NB4 (cell line): ENCODE results near the gene TTYH3.

Source experiments
- MAX ChIP-seq: IDR thresholded peaks from 2 replicates; pipeline ENCODE4 v1.6.1; 2011; ENCODE audit warnings: low read depth, low read length
- TF ChIP-seq, protein P1 (sequence below): IDR thresholded peaks from one replicate; pipeline ENCODE4 v1.5.1; 2012; ENCODE audit warnings: low read depth, low read length

DNA sequence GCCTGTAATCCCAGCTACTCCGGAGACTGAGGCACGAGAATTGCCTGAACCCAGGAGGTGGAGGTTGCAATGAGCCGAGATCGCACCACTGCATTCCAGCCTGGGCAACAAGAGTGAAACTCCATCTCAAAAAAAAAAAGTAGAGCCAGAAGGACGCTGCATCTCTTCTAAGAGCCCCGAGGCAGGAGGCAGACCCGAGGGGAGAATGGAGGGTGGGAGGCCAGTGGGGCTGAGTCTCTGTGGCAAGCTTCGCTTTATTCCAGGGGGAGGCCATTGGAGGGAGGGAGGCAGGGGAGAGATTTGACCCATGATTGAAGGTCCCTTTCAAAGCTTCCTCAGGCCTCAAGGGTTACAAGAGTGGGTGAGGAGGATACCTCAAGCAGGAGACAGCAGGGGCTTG is 18.7 kb downstream of the TTYH3 start:
- TF ChIP-seq, protein P1, sequence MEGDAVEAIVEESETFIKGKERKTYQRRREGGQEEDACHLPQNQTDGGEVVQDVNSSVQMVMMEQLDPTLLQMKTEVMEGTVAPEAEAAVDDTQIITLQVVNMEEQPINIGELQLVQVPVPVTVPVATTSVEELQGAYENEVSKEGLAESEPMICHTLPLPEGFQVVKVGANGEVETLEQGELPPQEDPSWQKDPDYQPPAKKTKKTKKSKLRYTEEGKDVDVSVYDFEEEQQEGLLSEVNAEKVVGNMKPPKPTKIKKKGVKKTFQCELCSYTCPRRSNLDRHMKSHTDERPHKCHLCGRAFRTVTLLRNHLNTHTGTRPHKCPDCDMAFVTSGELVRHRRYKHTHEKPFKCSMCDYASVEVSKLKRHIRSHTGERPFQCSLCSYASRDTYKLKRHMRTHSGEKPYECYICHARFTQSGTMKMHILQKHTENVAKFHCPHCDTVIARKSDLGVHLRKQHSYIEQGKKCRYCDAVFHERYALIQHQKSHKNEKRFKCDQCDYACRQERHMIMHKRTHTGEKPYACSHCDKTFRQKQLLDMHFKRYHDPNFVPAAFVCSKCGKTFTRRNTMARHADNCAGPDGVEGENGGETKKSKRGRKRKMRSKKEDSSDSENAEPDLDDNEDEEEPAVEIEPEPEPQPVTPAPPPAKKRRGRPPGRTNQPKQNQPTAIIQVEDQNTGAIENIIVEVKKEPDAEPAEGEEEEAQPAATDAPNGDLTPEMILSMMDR: no peak
- no peak for TF ChIP-seq MAX
